ENCODE data around the gene LILRB4. TPM values are rescaled to one million over a fixed set of nuclear protein-coding genes. Genes with fewer than 3 reads are reported as not detected.

The LILRB4 gene
- total and polyA plus RNA-seq, 2 experiments from 2014 or later, result not detected

DNA sequence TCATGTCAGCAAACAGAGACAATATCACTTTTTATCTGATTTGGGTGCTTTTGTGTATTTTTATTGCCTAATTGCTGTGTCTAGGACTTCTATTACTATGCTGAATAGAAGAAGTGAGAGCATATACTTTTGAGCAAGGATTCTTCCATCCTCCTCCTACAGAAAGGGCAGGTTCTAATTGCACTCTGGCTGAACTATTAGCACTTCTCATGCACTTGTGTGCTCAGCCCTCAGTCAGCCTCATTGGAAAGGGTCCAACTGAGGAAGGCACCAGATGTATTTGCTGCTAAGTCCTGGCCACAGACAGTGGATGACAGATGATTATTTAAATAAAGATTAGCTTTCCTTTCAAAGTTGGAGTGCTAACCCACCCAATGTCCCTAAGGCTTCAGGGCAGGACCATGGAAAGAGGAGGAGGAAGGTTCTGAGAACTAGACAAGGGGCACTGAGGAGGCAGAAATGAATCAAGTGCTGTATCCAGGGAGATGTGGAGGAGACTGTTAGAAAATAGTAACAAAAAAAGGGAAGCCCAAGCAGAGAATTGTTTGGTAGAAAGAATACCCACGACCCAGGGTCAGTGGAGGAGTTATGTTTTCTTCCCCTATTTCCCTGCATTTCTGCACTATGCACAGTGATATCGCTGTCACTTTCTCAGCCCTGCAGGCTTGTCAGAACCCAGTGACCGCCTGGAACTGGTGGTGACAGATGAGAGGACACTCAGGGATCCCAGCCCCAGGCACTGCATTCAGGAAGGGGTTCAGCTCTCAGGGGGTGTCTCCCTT, 8.0 kb downstream of the LILRB4 start:
- H3K27ac Mint-ChIP-seq, result no peak overlapping the region
- Histone ChIP-seq H3K4me1 (ENCODE audit: insufficient read depth) (no peaks in the 10 kb centered on the region), H3K36me3 (ENCODE audit: insufficient read depth) (no peaks in the 10 kb centered on the region), H2AFZ (no peak overlapping the region), H4K20me1 (replicated peaks; ENCODE audit: insufficient read depth) (no peaks in the 10 kb centered on the region), H3K27ac (ENCODE audit: low read depth) (no peak overlapping the region), H3F3A (replicated peaks; ENCODE audit: low read depth) (no peaks in the 10 kb centered on the region), H3K79me2 (replicated peaks; ENCODE audit: insufficient read depth) (no peaks in the 10 kb centered on the region), H3K4me2 (no peak overlapping the region), H3K9me2 (ENCODE audit: insufficient read depth) (no peaks in the 10 kb centered on the region), H3K27me3 (ENCODE audit: insufficient read depth) (no peaks in the 10 kb centered on the region), H3K4me3 (no peak overlapping the region)
- DNase-seq (ENCODE audit: low spot score) (no peak), ATAC-seq (no peak)
- peaks cover 7% of the 10 kb centered on the region for H3K27me3 Mint-ChIP-seq (ENCODE audit: insufficient read depth, low read depth, poor library complexity)
- H3K4me1 Mint-ChIP-seq, result no peaks in the 10 kb centered on the region
- H3K4me3 Mint-ChIP-seq, result no peak overlapping the region
- H3K36me3 Mint-ChIP-seq (ENCODE audit: low read depth), result peaks cover 12% of the 10 kb centered on the region
- no peak for TF ChIP-seq EZH2phosphoT487 (IDR thresholded peaks at IDR 0.05; ENCODE audit: unreplicated experiment)
- H3K9me3 Mint-ChIP-seq, result peaks cover 84% of the 10 kb centered on the region

DNA sequence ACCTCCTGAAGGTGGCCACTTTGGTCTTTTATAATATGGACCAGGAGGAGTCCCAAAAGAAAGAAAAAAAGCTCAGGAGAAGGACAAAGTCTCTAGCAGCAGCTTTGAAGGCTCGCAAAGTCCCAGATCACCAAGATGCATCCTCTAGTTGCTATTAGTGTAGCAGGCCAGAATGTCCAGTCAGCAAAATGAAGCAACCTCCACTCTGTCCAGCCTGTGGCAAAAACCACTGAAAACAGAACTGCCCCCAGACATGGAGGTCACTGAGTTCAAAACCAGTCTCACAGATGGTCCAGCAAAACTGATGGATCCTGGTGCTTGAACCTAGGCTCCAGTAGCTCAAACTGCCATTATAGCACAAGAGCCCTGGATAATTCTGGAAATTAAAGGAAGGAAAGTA, 10.4 kb downstream of the LILRB4 start:
- Histone ChIP-seq H3K4me3 (no peak overlapping the region), H3K4me2 (no peak overlapping the region), H3K79me2 (replicated peaks; ENCODE audit: insufficient read depth) (no peaks in the 10 kb centered on the region), H3K27me3 (ENCODE audit: insufficient read depth) (no peaks in the 10 kb centered on the region), H4K20me1 (replicated peaks; ENCODE audit: insufficient read depth) (no peaks in the 10 kb centered on the region), H3K27ac (ENCODE audit: low read depth) (no peak overlapping the region), H2AFZ (no peak overlapping the region), H3K36me3 (ENCODE audit: insufficient read depth) (no peaks in the 10 kb centered on the region), H3K4me1 (ENCODE audit: insufficient read depth) (0 out of 2 replicates have a peak, but pooled peaks cover 4% of the 10 kb centered on the region), H3F3A (replicated peaks; ENCODE audit: low read depth) (no peaks in the 10 kb centered on the region), H3K9me2 (ENCODE audit: insufficient read depth) (no peaks in the 10 kb centered on the region)
- Mint-ChIP-seq H3K36me3 (ENCODE audit: low read depth) (peaks cover 7% of the 10 kb centered on the region), H3K4me3 (no peak overlapping the region), H3K4me1 (no peaks in the 10 kb centered on the region), H3K27me3 (ENCODE audit: insufficient read depth, low read depth, poor library complexity) (peaks cover 3% of the 10 kb centered on the region), H3K27ac (no peak overlapping the region), H3K9me3 (peaks cover 74% of the 10 kb centered on the region)
- ATAC-seq, result no peak
- no peak for DNase-seq (ENCODE audit: low spot score)
- no peak for TF ChIP-seq EZH2phosphoT487 (IDR thresholded peaks at IDR 0.05; ENCODE audit: unreplicated experiment)

DNA sequence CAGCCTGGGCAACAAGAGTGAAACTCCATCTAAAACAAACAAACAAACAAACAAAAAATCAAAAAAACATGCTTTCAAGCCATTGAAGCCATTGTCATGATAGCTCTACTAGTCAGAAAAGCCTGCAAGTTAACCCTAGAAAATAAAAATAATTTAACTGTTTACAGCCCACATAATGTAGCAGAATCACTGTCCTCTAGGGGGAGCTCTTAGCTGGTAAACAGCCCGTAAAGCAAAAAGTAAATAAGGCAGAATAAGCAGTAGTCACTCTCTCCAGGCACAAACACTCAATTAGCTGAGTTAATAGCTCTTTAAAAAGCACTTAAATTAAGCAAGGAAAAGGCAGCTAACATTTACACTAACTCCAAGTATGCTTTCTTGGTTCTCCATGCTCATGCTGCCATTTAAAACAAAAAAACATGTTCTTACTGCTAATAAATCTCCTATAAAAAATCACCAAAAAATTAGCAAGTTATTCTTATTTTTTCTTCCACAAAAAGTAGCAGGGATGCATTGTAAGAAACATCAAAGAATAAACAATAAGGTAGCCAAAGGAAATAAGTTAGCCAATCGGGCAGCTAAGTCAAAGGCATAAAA, 11.3 kb downstream of the LILRB4 start:
- Histone ChIP-seq H3K27me3 (ENCODE audit: insufficient read depth) (no peaks in the 10 kb centered on the region), H3K4me3 (no peak overlapping the region), H3K36me3 (ENCODE audit: insufficient read depth) (no peaks in the 10 kb centered on the region), H4K20me1 (replicated peaks; ENCODE audit: insufficient read depth) (no peaks in the 10 kb centered on the region), H2AFZ (no peak overlapping the region), H3K4me2 (no peak overlapping the region), H3K79me2 (replicated peaks; ENCODE audit: insufficient read depth) (no peaks in the 10 kb centered on the region), H3K9me2 (ENCODE audit: insufficient read depth) (no peaks in the 10 kb centered on the region), H3F3A (replicated peaks; ENCODE audit: low read depth) (no peaks in the 10 kb centered on the region), H3K4me1 (ENCODE audit: insufficient read depth) (0 out of 2 replicates have a peak, but pooled peaks cover 4% of the 10 kb centered on the region), H3K27ac (ENCODE audit: low read depth) (no peak overlapping the region)
- Mint-ChIP-seq H3K27me3 (ENCODE audit: insufficient read depth, low read depth, poor library complexity) (peaks cover 3% of the 10 kb centered on the region), H3K9me3 (peaks cover 74% of the 10 kb centered on the region), H3K4me3 (no peak overlapping the region), H3K27ac (no peak overlapping the region), H3K36me3 (ENCODE audit: low read depth) (peaks cover 5% of the 10 kb centered on the region; the same call in 2 of the 3 replicates), H3K4me1 (no peaks in the 10 kb centered on the region)
- no peak for TF ChIP-seq NANOG (IDR thresholded peaks at IDR 0.05; ENCODE audit: borderline replicate concordance)
- TF ChIP-seq, protein P1, sequence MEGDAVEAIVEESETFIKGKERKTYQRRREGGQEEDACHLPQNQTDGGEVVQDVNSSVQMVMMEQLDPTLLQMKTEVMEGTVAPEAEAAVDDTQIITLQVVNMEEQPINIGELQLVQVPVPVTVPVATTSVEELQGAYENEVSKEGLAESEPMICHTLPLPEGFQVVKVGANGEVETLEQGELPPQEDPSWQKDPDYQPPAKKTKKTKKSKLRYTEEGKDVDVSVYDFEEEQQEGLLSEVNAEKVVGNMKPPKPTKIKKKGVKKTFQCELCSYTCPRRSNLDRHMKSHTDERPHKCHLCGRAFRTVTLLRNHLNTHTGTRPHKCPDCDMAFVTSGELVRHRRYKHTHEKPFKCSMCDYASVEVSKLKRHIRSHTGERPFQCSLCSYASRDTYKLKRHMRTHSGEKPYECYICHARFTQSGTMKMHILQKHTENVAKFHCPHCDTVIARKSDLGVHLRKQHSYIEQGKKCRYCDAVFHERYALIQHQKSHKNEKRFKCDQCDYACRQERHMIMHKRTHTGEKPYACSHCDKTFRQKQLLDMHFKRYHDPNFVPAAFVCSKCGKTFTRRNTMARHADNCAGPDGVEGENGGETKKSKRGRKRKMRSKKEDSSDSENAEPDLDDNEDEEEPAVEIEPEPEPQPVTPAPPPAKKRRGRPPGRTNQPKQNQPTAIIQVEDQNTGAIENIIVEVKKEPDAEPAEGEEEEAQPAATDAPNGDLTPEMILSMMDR (conservative IDR thresholded peaks at IDR 0.05; ENCODE audit: low read depth in 2 of 2), result peak; percentile 68 to 92
- DNase-seq (ENCODE audit: low spot score), result peak; percentile 86
- ATAC-seq, result no peak
